OCI-LY1 (cell line): ENCODE measurements around the gene SPATA21.
"Not testable (repeated sequence)": the region's sequence is repeated elsewhere in the genome, so short reads cannot be mapped to it uniquely, and the experiment has no call there.

Experiments
- EZH2 ChIP-seq: fragments of 200-600 bp; sonication (generic), shearing (Covaris generic); IDR thresholded peaks from 2 replicates; pipeline ENCODE4 v1.8.0; 2017; ENCODE audit warnings: borderline replicate concordance, mixed run types, mild to moderate bottlenecking, antibody characterized with exemption, low read length, moderate library complexity, mixed read lengths
- TF ChIP-seq, protein P1 (sequence below): fragments of 200-600 bp; sonication (generic), shearing (Covaris generic); IDR thresholded peaks from 2 replicates; pipeline ENCODE4 v1.5.1; 2017; ENCODE audit warnings: mild to moderate bottlenecking, antibody characterized with exemption, low read length, moderate library complexity, mixed read lengths

GRCh38 chr1:16454909-16455308 lies 17.7 kb upstream of the SPATA21 start:
- TF ChIP-seq, protein P1, sequence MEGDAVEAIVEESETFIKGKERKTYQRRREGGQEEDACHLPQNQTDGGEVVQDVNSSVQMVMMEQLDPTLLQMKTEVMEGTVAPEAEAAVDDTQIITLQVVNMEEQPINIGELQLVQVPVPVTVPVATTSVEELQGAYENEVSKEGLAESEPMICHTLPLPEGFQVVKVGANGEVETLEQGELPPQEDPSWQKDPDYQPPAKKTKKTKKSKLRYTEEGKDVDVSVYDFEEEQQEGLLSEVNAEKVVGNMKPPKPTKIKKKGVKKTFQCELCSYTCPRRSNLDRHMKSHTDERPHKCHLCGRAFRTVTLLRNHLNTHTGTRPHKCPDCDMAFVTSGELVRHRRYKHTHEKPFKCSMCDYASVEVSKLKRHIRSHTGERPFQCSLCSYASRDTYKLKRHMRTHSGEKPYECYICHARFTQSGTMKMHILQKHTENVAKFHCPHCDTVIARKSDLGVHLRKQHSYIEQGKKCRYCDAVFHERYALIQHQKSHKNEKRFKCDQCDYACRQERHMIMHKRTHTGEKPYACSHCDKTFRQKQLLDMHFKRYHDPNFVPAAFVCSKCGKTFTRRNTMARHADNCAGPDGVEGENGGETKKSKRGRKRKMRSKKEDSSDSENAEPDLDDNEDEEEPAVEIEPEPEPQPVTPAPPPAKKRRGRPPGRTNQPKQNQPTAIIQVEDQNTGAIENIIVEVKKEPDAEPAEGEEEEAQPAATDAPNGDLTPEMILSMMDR: not testable (repeated sequence)
- TF ChIP-seq EZH2: not testable (repeated sequence)
